CD1c-positive myeloid dendritic cell (primary cell): ENCODE data around the gene MGLL.

Experiments used
- DNase-seq: peaks from one replicate; pipeline ENCODE4 v3.0.0-alpha.2; 2016; ENCODE audit errors: extremely low spot score

Gene MGLL

GRCh38 chr3:127741690-127742089 is 80.6 kb downstream of the MGLL start:
- no peak for DNase-seq

DNA sequence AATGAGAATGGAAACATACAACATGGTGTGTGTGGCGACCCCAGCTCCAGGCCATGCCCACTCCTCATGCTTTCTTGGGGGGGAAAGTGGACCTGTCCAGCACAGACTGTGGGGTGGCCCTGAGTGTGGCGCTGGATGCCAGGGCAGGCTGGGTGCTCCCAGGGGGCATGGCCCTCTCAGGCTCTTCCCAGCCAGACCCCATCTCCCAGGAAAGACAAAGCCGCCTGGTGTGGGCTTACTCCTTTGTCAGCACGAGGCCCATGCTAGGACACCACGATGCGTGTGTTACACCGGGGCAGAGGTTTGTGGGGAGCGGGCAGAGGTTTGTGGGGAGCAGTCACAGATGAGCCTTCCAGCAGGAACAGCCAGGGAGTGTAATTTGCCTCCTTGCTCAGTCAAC is 81.1 kb downstream of the MGLL start:
- DNase-seq = no peak

DNA sequence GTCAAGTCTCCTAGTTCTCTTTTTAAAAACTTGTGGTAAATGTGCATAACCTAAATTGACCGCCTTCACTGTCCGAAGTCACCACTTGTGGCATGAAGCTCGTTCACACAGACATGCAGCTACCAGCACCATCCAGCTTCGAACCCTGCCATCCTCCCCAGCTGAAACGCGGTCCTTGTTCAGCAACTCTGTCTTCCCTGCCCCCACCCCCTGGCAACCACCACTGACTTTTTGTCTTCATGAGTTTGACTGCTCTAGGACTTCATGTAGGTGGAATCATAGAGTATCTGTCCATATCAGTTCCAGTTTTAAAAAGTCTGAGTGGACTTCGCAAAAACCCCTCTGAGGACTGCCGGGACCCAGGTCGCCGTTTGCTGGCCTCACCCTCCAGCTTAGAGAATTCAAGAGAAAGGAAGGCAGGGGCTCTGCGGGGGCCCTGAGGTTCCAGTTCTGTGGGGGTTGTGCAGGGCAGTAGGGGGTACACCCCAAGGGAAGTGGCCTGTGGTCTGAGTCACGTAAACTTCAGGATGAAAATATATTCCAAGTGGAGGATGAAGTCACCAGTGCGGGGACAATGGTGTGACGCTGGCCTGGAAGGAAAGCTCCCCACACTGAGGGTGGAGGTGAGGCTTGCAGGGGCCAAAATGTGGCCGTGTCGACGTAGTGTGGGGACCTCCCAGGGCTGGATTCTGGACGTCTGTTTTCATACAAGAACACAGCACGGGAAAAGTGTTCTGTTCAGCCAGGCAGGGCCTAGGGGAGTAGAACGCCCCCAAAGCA is 82.0 kb downstream of the MGLL start:
- DNase-seq = no peak

DNA sequence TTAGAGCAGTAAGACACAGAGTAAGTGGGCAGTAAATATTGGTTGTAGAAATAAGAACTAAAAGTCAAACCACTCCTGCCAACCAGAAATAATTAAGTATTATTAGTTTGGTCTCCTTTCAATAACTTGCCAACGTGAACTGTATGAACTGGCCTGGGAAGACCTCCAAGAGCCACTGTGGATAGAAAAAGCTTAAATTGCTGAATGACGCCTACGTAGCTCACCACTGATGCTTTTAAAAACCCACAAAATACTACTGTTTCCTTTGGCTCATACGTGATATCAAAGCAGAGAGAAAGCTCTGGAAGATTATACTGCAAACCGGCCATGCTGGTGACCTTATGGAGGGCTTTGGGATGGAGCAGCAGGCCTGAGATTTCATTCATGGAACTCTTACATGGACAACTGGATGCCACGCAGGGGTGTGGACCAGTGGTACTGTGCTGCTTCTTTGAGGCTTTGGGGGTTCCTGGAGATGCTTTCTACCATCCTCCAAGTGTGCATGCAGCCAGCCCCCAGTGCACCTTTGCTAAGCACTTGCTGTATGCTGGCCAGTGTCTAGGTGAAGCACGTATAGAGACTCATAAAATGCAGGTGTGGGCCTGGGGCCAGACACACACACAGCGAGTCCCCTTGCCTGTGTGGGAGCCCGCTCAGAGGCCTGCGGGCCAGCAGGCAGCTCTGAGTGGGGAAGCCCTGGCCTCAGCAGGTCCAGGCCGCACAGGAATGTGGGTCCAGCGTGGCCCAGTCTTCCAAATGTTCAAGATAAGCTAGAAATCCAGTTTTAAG is 82.8 kb downstream of the MGLL start:
- DNase-seq = no peak

GRCh38 chr3:127738192-127738840 is 84.0 kb downstream of the MGLL start:
- no peak for DNase-seq

GRCh38 chr3:127736801-127737539 is 85.3 kb downstream of the MGLL start:
- DNase-seq = no peak

GRCh38 chr3:127735767-127736693 is 86.3 kb downstream of the MGLL start:
- peak; percentile 92 for DNase-seq

- peak; percentile 74 for DNase-seq
Measured at GRCh38 chr3:127734754-127735473, 87.4 kb downstream of the MGLL start.

DNA sequence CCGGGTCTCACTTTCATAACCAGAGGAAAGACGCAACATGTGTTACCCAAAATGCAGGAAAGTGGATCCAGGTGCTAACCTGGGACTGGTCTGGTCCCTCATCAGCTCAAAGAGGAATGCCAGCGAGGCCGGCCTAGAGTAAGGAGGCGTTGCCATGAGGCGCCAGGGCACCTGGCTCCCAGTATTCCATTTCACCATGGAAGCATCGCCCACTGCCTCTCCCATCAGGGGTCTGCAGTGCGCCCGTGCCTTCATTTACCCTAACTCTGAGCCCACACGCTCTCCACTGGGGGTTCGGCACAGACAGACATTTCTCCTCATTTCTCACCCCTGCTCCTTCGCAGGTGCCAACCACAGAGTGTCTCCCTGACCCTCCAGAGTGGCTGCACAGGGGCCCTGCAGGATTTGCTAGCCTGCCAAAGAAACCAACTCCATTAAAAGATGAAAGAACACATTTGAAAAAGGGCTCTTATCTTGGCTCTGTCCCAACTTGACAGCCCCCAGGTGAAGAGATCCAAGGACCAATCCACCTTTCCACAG is 88.1 kb downstream of the MGLL start:
- no peak for DNase-seq

- DNase-seq = no peak
Measured at GRCh38 chr3:127733781-127734180, 88.5 kb downstream of the MGLL start.

GRCh38 chr3:127732879-127733350 is 89.4 kb downstream of the MGLL start:
- DNase-seq = peak; percentile 83

DNA sequence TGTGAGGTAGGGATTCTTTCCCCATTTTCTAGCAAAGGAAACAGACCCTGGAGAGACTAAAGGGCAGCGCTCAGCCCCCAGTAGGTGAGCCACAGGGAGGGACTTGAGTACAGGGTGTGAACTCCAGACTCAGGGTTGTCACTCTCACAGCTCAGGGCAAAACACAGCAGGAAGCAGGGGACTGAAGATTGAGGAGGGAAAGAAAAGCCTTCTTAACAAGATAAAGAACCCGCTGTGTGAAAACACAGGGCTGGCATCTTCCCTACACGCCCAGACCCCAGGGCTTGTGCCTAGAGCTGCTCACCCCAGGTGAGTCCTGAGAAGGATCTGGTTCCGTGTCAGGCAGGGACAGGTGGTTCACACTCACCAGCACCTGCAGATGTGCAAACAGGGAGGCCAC is 90.0 kb downstream of the MGLL start:
- DNase-seq = no peak

DNA sequence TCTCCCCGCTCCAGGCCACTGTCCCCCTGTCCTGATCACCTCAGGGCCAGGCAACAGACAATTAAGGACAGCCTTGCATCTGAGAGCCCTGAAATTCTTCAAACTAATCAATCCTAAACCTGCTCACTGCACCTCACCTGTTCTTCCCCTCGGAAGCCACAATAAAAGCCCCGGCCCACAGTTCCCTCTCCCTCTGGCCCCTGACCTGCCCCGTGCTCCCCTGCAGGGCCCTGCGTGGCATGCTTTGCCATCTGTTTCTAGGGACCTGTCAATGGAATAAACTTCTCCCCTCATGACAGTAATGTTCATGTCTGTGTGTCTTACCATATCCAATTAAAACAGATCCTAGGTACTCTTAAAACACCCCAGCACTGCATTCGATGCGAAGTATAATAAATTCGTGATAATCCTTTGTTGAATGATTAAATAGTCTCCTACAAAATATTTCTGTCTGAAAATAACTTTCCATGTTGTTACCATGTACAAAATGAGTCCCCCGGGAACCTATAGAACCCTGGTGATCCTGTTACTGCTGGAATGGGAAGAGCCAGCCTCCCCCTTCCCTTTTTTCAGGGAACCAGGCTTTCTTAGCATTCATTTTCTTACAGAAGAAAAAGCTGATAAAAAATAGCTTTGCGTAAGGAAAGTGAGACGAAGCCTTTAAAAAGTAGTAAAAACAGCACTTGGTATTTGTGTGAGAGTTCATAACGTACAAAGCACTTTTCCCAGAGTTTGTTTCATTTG is 90.6 kb downstream of the MGLL start:
- DNase-seq = no peak

DNA sequence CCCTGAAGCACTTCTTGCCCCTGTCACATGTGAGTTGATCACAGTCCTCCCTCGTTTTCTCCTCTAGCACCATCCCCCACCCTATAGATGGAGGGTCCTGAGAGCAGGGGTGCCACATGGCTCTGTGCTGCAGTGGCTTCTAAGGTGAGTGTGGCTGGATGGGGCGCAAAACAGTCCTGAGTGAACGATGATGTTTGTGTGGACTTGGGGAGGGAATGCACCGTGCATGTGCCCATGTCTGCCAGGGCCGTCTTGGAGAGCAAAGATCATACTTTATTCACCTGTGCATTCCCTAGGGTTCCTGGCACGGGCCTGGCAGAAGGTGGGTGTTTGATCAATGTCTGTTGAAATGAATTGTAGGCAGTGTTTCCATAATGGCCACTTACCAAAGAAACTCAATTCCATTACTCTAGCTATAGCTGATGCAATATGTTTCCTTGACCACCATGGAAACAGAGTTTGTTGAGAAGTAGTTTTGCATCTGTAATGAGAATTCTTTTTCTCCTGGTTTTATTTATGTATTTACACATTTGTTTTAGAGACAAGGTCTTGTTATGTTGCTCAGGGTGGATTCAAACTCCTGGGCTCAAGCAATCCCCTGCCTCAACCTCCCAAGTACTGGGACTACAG is 91.5 kb downstream of the MGLL start:
- DNase-seq = peak; percentile 54

DNA sequence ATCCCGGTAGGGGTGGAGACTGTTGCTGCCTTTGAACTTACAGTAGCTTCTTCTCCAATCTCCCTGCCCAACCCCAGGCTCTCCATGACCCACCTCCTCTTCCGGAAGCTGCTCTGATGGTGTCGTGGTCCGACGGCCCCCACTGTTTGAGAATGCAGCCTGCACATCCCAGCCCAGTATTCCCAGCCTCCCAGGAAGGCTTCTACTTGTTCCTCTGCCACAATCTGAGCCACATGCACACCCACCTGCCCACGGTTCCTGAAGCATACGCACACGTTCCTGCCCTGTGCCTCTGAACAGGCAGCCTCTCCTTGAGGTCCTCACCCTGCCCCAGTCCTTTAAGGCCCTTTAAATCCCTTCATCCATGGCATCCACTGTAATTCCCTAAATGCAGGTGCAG is 92.1 kb downstream of the MGLL start:
- DNase-seq = no peak

- peak; percentile 93 for DNase-seq
Measured at GRCh38 chr3:127729556-127730056, 92.7 kb downstream of the MGLL start.

DNA sequence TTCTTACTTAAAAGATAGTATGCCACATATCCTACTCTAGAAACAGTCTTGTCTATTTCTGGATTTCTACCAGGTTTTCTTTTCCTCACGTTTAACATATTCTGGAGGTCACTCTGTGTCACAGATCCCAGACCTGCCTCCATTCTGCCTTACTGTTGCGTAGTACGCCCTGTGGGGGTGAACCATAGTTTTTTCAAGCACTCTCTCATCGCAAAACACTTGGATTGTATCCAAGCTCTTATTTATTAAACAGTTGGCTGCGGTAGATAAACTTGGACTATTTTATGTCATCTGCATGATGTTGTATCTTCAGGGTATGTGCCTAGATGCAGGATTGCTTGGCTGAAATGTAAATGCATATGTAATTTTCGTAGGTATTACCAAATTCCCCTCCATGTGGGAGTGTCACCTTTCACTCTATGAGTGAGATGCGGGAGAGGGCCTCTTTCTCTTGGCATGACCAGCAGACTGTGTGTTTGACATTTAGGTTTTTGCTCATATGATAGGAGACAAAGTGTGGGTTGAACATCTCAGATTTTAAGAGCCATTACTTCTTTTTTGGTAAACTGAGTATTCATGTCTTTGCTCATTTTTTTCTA is 93.8 kb downstream of the MGLL start:
- peak; percentile 43 for DNase-seq

DNA sequence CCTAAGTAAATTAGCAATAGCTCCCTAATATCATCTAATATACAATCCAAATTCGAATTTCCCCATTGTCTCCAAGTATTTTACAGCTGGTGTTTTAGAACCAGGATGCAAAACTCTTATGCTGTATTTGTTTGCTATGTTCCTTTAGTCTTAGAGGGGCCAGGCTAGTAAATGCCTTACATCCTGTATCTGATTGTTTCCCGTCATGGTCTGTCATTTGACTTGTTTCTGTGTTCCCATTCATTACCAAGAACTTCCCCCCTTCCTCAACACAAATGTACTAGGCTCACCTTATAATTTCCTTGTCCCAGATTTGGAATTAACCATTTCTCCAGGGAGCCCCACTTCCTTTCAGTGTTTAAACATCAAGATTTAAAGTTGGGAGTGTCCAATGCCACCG is 95.4 kb downstream of the MGLL start:
- no peak for DNase-seq
